GM21529 (cell line): ENCODE measurements around the gene UBE2H.
"Not testable (repeated sequence)": the region's sequence is repeated elsewhere in the genome, so short reads cannot be mapped to it uniquely, and the experiment has no call there.

ENCODE experiments used
- ATAC-seq: cut with Tn5 transposase; IDR thresholded peaks from one replicate; pipeline ENCODE4 v1.9.1; 2021; ENCODE audit not compliant: unreplicated experiment

Gene UBE2H

GRCh38 chr7:129824291-129825208, 128.2 kb downstream of the UBE2H start:
- peak; percentile 51 for ATAC-seq

GRCh38 chr7:129823143-129823542, 129.6 kb downstream of the UBE2H start:
- ATAC-seq = not testable (repeated sequence)

- ATAC-seq = no peak
Observed at GRCh38 chr7:129821476-129821875, 131.3 kb downstream of the UBE2H start.

- ATAC-seq = no peak
Observed at GRCh38 chr7:129816742-129817141, 136.0 kb downstream of the UBE2H start.

GRCh38 chr7:129807863-129808262, 144.9 kb downstream of the UBE2H start:
- ATAC-seq = no peak

- no peak for ATAC-seq
Observed at GRCh38 chr7:129804890-129805719, 147.7 kb downstream of the UBE2H start.

GRCh38 chr7:129804111-129804889, 148.5 kb downstream of the UBE2H start:
- ATAC-seq = no peak

GRCh38 chr7:129803546-129804081, 149.1 kb downstream of the UBE2H start:
- no peak for ATAC-seq

- ATAC-seq = no peak
Observed at GRCh38 chr7:129801882-129802281, 150.9 kb downstream of the UBE2H start.

GRCh38 chr7:129800901-129801300, 151.9 kb downstream of the UBE2H start:
- no peak for ATAC-seq

GRCh38 chr7:129799350-129799955, 153.3 kb downstream of the UBE2H start:
- no peak for ATAC-seq

- ATAC-seq = no peak
Observed at GRCh38 chr7:129798616-129799349, 154.0 kb downstream of the UBE2H start.

GRCh38 chr7:129797214-129797789, 155.5 kb downstream of the UBE2H start:
- ATAC-seq = no peak

GRCh38 chr7:129796186-129796775, 156.5 kb downstream of the UBE2H start:
- no peak for ATAC-seq

- ATAC-seq = not testable (repeated sequence)
Observed at GRCh38 chr7:129794461-129794860, 158.3 kb downstream of the UBE2H start.

GRCh38 chr7:129793506-129794310, 159.1 kb downstream of the UBE2H start:
- ATAC-seq = no peak

GRCh38 chr7:129792721-129793120, 160.0 kb downstream of the UBE2H start:
- no peak for ATAC-seq

GRCh38 chr7:129790136-129790535, 162.6 kb downstream of the UBE2H start:
- ATAC-seq = no peak
